CD14-positive monocyte (primary cell): Measurements from ENCODE around the gene DKK1. TPM values are rescaled to one million over a fixed set of nuclear protein-coding genes. Genes with fewer than 3 reads are reported as not detected.

Experiments used
- DNase-seq, 3 donors: peaks; one replicate each; pipeline ENCODE4 v3.0.0-alpha.2; 2011 to 2022
- H2AFZ ChIP-seq: 2 replicates; pipeline ENCODE4 v1.6.0; 2012; ENCODE audit warnings: mild to moderate bottlenecking, low read depth, low read length, inconsistent platforms; ENCODE audit not compliant: insufficient read depth, poor library complexity, severe bottlenecking
- H3K27ac ChIP-seq, 2 donors: 1 replicate in 1 of 2; 2 replicates in 1 of 2; pipeline ENCODE4 v1.5.1; 2012 to 2013; ENCODE audit warnings: low read length in 2 of 2, control low read depth in 1 of 2, inconsistent platforms in 1 of 2, low read depth in 1 of 2, mild to moderate bottlenecking in 1 of 2
- H3K27me3 ChIP-seq, 2 donors: one replicate each; pipeline versions ENCODE4 v1.6.0 to v1.6.1; 2011 to 2013; ENCODE audit warnings: low read length in 2 of 2; ENCODE audit not compliant: control insufficient read depth in 2 of 2, insufficient read depth in 2 of 2
- H3K36me3 ChIP-seq, 2 donors: replicated peaks in 1 of 2; 1 replicate in 1 of 2; 2 replicates in 1 of 2; pipeline versions ENCODE4 v1.5.1 to v1.6.1; 2012 to 2013; ENCODE audit warnings: low read length in 2 of 2, control low read depth in 1 of 2, inconsistent platforms in 1 of 2, mild to moderate bottlenecking in 1 of 2; ENCODE audit not compliant: insufficient read depth in 2 of 2, control insufficient read depth in 1 of 2
- H3K4me1 ChIP-seq, 2 donors: 1 replicate in 1 of 2; 2 replicates in 1 of 2; pipeline versions ENCODE4 v1.5.1 to v1.6.1; 2012 to 2013; ENCODE audit warnings: low read length in 2 of 2, control low read depth in 1 of 2, inconsistent platforms in 1 of 2, mild to moderate bottlenecking in 1 of 2, moderate library complexity in 1 of 2; ENCODE audit not compliant: insufficient read depth in 2 of 2, control insufficient read depth in 1 of 2
- H3K4me2 ChIP-seq: replicated peaks from 2 replicates; pipeline ENCODE3; 2012; ENCODE audit warnings: low read length, moderate library complexity, mild to moderate bottlenecking; ENCODE audit not compliant: poor library complexity, severe bottlenecking; ENCODE audit errors: extremely low read depth
- H3K4me3 ChIP-seq, 3 experiments: fragments of 200-600 bp in 1 of 3; sonication (generic) in 1 of 3; replicated peaks in 1 of 3; 1 replicate in 2 of 3; 2 replicates in 1 of 3; pipeline ENCODE4 v1.5.1; 2011 to 2013; ENCODE audit warnings: low read length in 3 of 3, mild to moderate bottlenecking in 3 of 3, control low read depth in 2 of 3, low read depth in 2 of 3, inconsistent platforms in 1 of 3, moderate library complexity in 1 of 3
- H3K79me2 ChIP-seq: 2 replicates; pipeline ENCODE4 v1.6.0; 2012; ENCODE audit warnings: mild to moderate bottlenecking, control low read depth, inconsistent platforms, low read length, moderate library complexity; ENCODE audit not compliant: insufficient read depth
- H3K9ac ChIP-seq: 2 replicates; pipeline ENCODE4 v1.6.0; 2017; ENCODE audit warnings: low read length, mild to moderate bottlenecking; ENCODE audit not compliant: insufficient read depth, poor library complexity, severe bottlenecking
- H3K9me3 ChIP-seq, 2 donors: replicated peaks in 1 of 2; 1 replicate in 1 of 2; 2 replicates in 1 of 2; pipeline versions ENCODE4 v1.5.1 to v1.6.1; 2012 to 2013; ENCODE audit warnings: low read length in 2 of 2, control low read depth in 1 of 2; ENCODE audit not compliant: control insufficient read depth in 1 of 2, insufficient read depth in 1 of 2
- H4K20me1 ChIP-seq: 2 replicates; pipeline ENCODE4 v1.6.0; 2012; ENCODE audit warnings: mild to moderate bottlenecking, low read length, control low read depth, moderate library complexity; ENCODE audit not compliant: insufficient read depth
- H3K27ac Mint-ChIP-seq, 7 donors: one replicate each; pipeline ENCODE4 v1.8.0; 2020; ENCODE audit warnings: mild to moderate bottlenecking in 7 of 7, mixed read lengths in 7 of 7, moderate library complexity in 6 of 7, inconsistent platforms in 2 of 7
- H3K27me3 Mint-ChIP-seq, 3 donors: one replicate each; pipeline ENCODE4 v1.8.0; 2021 to 2022; ENCODE audit warnings: low read depth in 3 of 3, mild to moderate bottlenecking in 3 of 3, mixed read lengths in 3 of 3, moderate library complexity in 3 of 3, inconsistent platforms in 1 of 3
- H3K36me3 Mint-ChIP-seq, 2 donors: one replicate each; pipeline ENCODE4 v1.8.0; 2020; ENCODE audit warnings: mixed read lengths in 2 of 2, inconsistent platforms in 1 of 2, mild to moderate bottlenecking in 1 of 2
- H3K4me1 Mint-ChIP-seq: one replicate; pipeline ENCODE4 v1.8.0; 2020; ENCODE audit warnings: mild to moderate bottlenecking, mixed read lengths
- H3K4me3 Mint-ChIP-seq, 2 donors: one replicate each; pipeline ENCODE4 v1.8.0; 2020; ENCODE audit warnings: mild to moderate bottlenecking in 2 of 2, mixed read lengths in 2 of 2, moderate library complexity in 1 of 2
- H3K9me3 Mint-ChIP-seq, 7 donors: one replicate each; pipeline ENCODE4 v1.8.0; 2020 to 2022; ENCODE audit warnings: mixed read lengths in 7 of 7, mild to moderate bottlenecking in 6 of 7, moderate library complexity in 6 of 7, inconsistent platforms in 2 of 7
- whole genome bisulfite sequencing: methylation state at CpG from one replicate; pipeline ENCODE4 v1.1.5; 2013; ENCODE audit warnings: missing lambda C conversion rate; ENCODE audit not compliant: insufficient coverage; 5-methylcytosine and 5-hydroxymethylcytosine counted together
- intact Hi-C, 2 donors: fragments of 100-400 bp; cut with micrococcal nuclease; formaldehyde crosslinking; loops; one replicate each; pipeline versions ENCODE4 v1.15.0 to v1.15.1; 2023
- polyA plus RNA-seq, 3 donors: library from polyadenylated mRNA; depleted of rRNA in 1 of 3; unstranded in 2 of 3; stranded (reverse) in 1 of 3; fragments of 300-500 nt in 2 of 3; fragments of >200 nt in 1 of 3; fragmentation: Illumina TruSeq in 2 of 3; gene quantifications; 1 replicate in 2 of 3; 2 replicates in 1 of 3; pipeline ENCODE4 v1.2.3, GENCODE V29; 2012 to 2021
- TF ChIP-seq, protein P1 (sequence below): fragments of 200-600 bp; IDR thresholded peaks from one replicate; pipeline ENCODE4 v1.8.0; 2022; ENCODE audit warnings: antibody characterized with exemption, mild to moderate bottlenecking

The DKK1 gene
- polyA plus RNA-seq, 3 donors, result not detected

DNA sequence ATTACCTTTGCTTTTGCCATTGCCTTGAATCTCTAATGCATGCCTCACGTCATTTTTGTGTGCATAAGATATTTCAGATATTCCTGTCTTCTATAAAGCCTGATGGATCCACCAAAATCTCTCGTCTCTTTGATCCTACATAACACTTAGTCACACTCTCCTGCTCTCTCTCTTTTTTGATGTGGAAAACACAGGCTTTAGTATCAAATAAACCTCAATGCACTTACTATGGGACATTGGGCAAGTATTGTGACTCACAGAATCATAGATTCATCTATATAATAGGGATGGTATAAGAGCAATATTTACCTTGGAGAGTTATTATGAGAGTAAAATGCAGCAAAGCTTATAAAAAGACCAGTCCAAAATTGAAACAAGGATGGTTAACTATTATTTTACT is 39.1 kb downstream of the DKK1 start:
- TF ChIP-seq, protein P1, sequence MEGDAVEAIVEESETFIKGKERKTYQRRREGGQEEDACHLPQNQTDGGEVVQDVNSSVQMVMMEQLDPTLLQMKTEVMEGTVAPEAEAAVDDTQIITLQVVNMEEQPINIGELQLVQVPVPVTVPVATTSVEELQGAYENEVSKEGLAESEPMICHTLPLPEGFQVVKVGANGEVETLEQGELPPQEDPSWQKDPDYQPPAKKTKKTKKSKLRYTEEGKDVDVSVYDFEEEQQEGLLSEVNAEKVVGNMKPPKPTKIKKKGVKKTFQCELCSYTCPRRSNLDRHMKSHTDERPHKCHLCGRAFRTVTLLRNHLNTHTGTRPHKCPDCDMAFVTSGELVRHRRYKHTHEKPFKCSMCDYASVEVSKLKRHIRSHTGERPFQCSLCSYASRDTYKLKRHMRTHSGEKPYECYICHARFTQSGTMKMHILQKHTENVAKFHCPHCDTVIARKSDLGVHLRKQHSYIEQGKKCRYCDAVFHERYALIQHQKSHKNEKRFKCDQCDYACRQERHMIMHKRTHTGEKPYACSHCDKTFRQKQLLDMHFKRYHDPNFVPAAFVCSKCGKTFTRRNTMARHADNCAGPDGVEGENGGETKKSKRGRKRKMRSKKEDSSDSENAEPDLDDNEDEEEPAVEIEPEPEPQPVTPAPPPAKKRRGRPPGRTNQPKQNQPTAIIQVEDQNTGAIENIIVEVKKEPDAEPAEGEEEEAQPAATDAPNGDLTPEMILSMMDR, result no peak
- WGBS, result 83% methylated on average over 1 of the region's 2 CpGs
- no peak overlapping the region for H3K4me2 ChIP-seq
- H3K36me3 ChIP-seq, result no peaks in the 10 kb centered on the region
- no peak for DNase-seq
- Mint-ChIP-seq H3K27me3 (no peaks in the 10 kb centered on the region), H3K27ac (no peak overlapping the region), H3K4me1 (no peaks in the 10 kb centered on the region), H3K9me3 (peaks cover 0 to 4% (median 0%) of the 10 kb centered on the region in 7 donors), H3K36me3 (no peaks in the 10 kb centered on the region), H3K4me3 (no peak overlapping the region)
- intact Hi-C loops, result no loop called here
- no peak overlapping the region for H3K4me3 ChIP-seq
- H3K27ac ChIP-seq, result no peak overlapping the region
- no peaks in the 10 kb centered on the region for H4K20me1 ChIP-seq
- H3K27me3 ChIP-seq, result no peaks in the 10 kb centered on the region
- H3K79me2 ChIP-seq, result no peaks in the 10 kb centered on the region
- H3K9me3 ChIP-seq, result peaks cover 0 to 1% of the 10 kb centered on the region in 2 donors
- H3K4me1 ChIP-seq, result no peaks in the 10 kb centered on the region
- H3K9ac ChIP-seq, result no peak overlapping the region
- H2AFZ ChIP-seq, result no peak overlapping the region

DNA sequence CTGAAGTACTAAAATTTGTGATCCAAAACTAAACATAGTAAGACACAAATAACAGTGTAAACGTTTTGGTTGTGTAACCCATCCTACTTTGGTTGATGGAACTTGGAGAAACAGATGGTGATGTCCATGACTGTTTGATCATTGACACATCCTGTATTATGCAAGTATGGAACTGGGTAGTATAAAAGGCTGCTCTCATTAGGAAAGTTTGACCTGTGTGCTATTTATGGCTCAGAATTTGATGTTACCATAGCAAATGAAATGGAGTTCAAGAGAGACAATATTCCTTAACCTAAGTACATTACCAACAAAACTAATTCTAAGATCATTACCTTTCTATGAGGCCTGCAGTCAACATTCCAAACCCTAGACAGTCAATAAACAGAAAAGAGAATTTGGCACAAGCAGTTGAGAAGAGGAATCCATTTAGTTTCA is 39.9 kb downstream of the DKK1 start:
- no peaks in the 10 kb centered on the region for H3K36me3 ChIP-seq
- no peak overlapping the region for H3K4me3 ChIP-seq
- no CpG with 5 or more reads among the region's 1 CpG for WGBS
- no peak overlapping the region for H2AFZ ChIP-seq
- no peak overlapping the region for H3K27ac ChIP-seq
- H3K4me3 Mint-ChIP-seq, result no peak overlapping the region
- H3K79me2 ChIP-seq, result no peaks in the 10 kb centered on the region
- no peak overlapping the region for H3K9ac ChIP-seq
- no peak overlapping the region for H3K27ac Mint-ChIP-seq
- H3K9me3 ChIP-seq, result no peaks in the 10 kb centered on the region
- no peaks in the 10 kb centered on the region for H3K36me3 Mint-ChIP-seq
- no peaks in the 10 kb centered on the region for H4K20me1 ChIP-seq
- H3K4me2 ChIP-seq, result no peak overlapping the region
- H3K27me3 ChIP-seq, result no peaks in the 10 kb centered on the region
- no peaks in the 10 kb centered on the region for H3K4me1 ChIP-seq
- TF ChIP-seq, protein P1, result no peak
- intact Hi-C loops, result no loop called here
- no peaks in the 10 kb centered on the region for H3K27me3 Mint-ChIP-seq
- H3K4me1 Mint-ChIP-seq, result no peaks in the 10 kb centered on the region
- DNase-seq, result no peak
- peaks cover 0 to 4% (median 0%) of the 10 kb centered on the region in 7 donors for H3K9me3 Mint-ChIP-seq
